Caco-2 (cell line): Measurements from ENCODE around the gene CCDC50. TPM values are rescaled to one million over a fixed set of nuclear protein-coding genes. Genes with fewer than 3 reads are reported as not detected.

ENCODE experiments used
- BruUV-seq: library from RNA; stranded (reverse); fragments of 400-500 nt; replicated peaks from 2 replicates; lab custom pipeline; 2021; lab: Mats Ljungman, UMichigan
- CTCF ChIA-PET: fragments of 300-600 bp; sonication (Branson Sonifier 250); formaldehyde crosslinking; loops from one replicate; lab custom pipeline; 2022; ENCODE audit warnings: antibody characterized with exemption; lab: Charles Lee
- POLR2A ChIA-PET: fragments of 300-600 bp; sonication (Branson Sonifier 250); formaldehyde crosslinking; loops from one replicate; lab custom pipeline; 2022; ENCODE audit warnings: antibody characterized with exemption; lab: Charles Lee
- DNase-seq, 2 experiments: peaks; one replicate each; pipeline versions ENCODE4 v3.0.0 to v3.0.0-alpha.2; 2020 to 2022
- H3K27me3 ChIP-seq: replicated peaks from 2 replicates; pipeline ENCODE4 v1.6.0; 2011; ENCODE audit warnings: low read length; ENCODE audit not compliant: control insufficient read depth, insufficient read depth
- H3K36me3 ChIP-seq: 2 replicates; pipeline ENCODE4 v1.5.1; 2011; ENCODE audit warnings: low read length; ENCODE audit not compliant: control insufficient read depth, insufficient read depth
- H3K4me1 ChIP-seq: fragments of 250-450 bp; sonication (Bioruptor Pico); 2 replicates; pipeline ENCODE4 v1.5.1; 2020; ENCODE audit warnings: mild to moderate bottlenecking
- H3K4me3 ChIP-seq: 2 replicates; pipeline ENCODE4 v1.5.1; 2011; ENCODE audit warnings: low read depth, mild to moderate bottlenecking, control low read depth, low read length
- H3K9me3 ChIP-seq: fragments of 250-450 bp; sonication (Bioruptor Pico); 2 replicates; pipeline ENCODE4 v1.5.1; 2020; ENCODE audit warnings: mild to moderate bottlenecking, moderate library complexity
- H3K27ac Mint-ChIP-seq: one replicate; pipeline ENCODE4 v1.8.0; 2022; ENCODE audit warnings: mixed read lengths; ENCODE audit not compliant: unreplicated experiment
- H3K27me3 Mint-ChIP-seq: one replicate; pipeline ENCODE4 v1.8.0; 2022; ENCODE audit warnings: mixed read lengths; ENCODE audit not compliant: insufficient read depth, unreplicated experiment
- H3K36me3 Mint-ChIP-seq: one replicate; pipeline ENCODE4 v1.8.0; 2022; ENCODE audit warnings: mild to moderate bottlenecking, mixed read lengths; ENCODE audit not compliant: insufficient read depth, unreplicated experiment
- H3K4me1 Mint-ChIP-seq: one replicate; pipeline ENCODE4 v1.8.0; 2022; ENCODE audit warnings: low read depth, mixed read lengths; ENCODE audit not compliant: unreplicated experiment
- H3K4me3 Mint-ChIP-seq: one replicate; pipeline ENCODE4 v1.8.0; 2022; ENCODE audit warnings: mild to moderate bottlenecking, moderate library complexity, mixed read lengths; ENCODE audit not compliant: unreplicated experiment
- H3K9me3 Mint-ChIP-seq: one replicate; pipeline ENCODE4 v1.8.0; 2022; ENCODE audit warnings: mixed read lengths; ENCODE audit not compliant: unreplicated experiment
- CTCF ChIP-seq, 2 experiments: fragments of 200-600 bp in 1 of 2; IDR thresholded peaks; 1 replicate in 1 of 2; 2 replicates in 1 of 2; pipeline versions ENCODE4 v1.5.1 to v1.8.0; 2011 to 2022; ENCODE audit warnings: antibody characterized with exemption in 1 of 2, control low read depth in 1 of 2, inconsistent platforms in 1 of 2, low read depth in 1 of 2, low read length in 1 of 2, mild to moderate bottlenecking in 1 of 2, moderate library complexity in 1 of 2; ENCODE audit not compliant: insufficient read depth in 1 of 2, severe bottlenecking in 1 of 2, unreplicated experiment in 1 of 2
- intact Hi-C: fragments of 100-400 bp; cut with micrococcal nuclease; formaldehyde crosslinking; loops from one replicate; pipeline ENCODE4 v1.10.0; 2022; ENCODE audit not compliant: unreplicated experiment
- total RNA-seq: library from RNA; stranded (reverse); gene quantifications from 2 replicates; pipeline ENCODE4 v1.2.3, GENCODE V29; 2022

The CCDC50 gene
- total RNA-seq, 1 experiment from 2014 or later, result 53.1 TPM

GRCh38 chr3:191355406-191355805 is 26.2 kb downstream of the CCDC50 start:
- TF ChIP-seq CTCF (IDR thresholded peaks at IDR 0.05; ENCODE audit: insufficient read depth in 1 of 2, low read depth in 1 of 2, low read length in 1 of 2, severe bottlenecking in 1 of 2, unreplicated experiment in 1 of 2), result no peak
- H3K36me3 ChIP-seq, result no peaks in the 10 kb centered on the region
- Mint-ChIP-seq H3K36me3 (peaks cover 17% of the 10 kb centered on the region), H3K4me3 (no peak overlapping the region), H3K27me3 (no peaks in the 10 kb centered on the region), H3K9me3 (no peaks in the 10 kb centered on the region), H3K4me1 (peaks cover 12% of the 10 kb centered on the region), H3K27ac (no peak overlapping the region)
- H3K4me3 ChIP-seq, result no peak overlapping the region
- CTCF ChIA-PET, result no interaction called here
- intact Hi-C loops, result loop anchor here (2.0 kb wide), 1 partner anchor 15 kb away; no protein-coding TSS in a partner anchor
- no peaks in the 10 kb centered on the region for H3K27me3 ChIP-seq
- no peaks in the 10 kb centered on the region for H3K9me3 ChIP-seq
- POLR2A ChIA-PET, result no interaction called here
- H3K4me1 ChIP-seq, result peaks cover 6% of the 10 kb centered on the region; the same call in 1 of the 2 replicates
- DNase-seq, result no peak
- BruUV-seq, result no TSS peak

GRCh38 chr3:191356631-191357439 is 27.6 kb downstream of the CCDC50 start:
- Histone ChIP-seq H3K9me3 (no peaks in the 10 kb centered on the region), H3K4me1 (peaks cover 15% of the 10 kb centered on the region; the same call in 1 of the 2 replicates), H3K36me3 (no peaks in the 10 kb centered on the region), H3K27me3 (no peaks in the 10 kb centered on the region), H3K4me3 (no peak overlapping the region)
- POLR2A ChIA-PET, result no interaction called here
- Mint-ChIP-seq H3K4me1 (peaks cover 16% of the 10 kb centered on the region), H3K36me3 (peaks cover 24% of the 10 kb centered on the region), H3K9me3 (no peaks in the 10 kb centered on the region), H3K27ac (no peak overlapping the region), H3K27me3 (no peaks in the 10 kb centered on the region), H3K4me3 (no peak overlapping the region)
- DNase-seq, result no peak
- no peak for TF ChIP-seq CTCF (IDR thresholded peaks at IDR 0.05; ENCODE audit: insufficient read depth in 1 of 2, low read depth in 1 of 2, low read length in 1 of 2, severe bottlenecking in 1 of 2, unreplicated experiment in 1 of 2)
- CTCF ChIA-PET, result no interaction called here
- intact Hi-C loops, result no loop called here
- BruUV-seq, result no TSS peak

- H3K27ac Mint-ChIP-seq, result no peak overlapping the region
- H3K4me1 Mint-ChIP-seq, result peaks cover 16% of the 10 kb centered on the region
- peaks cover 29% of the 10 kb centered on the region for H3K36me3 Mint-ChIP-seq
- POLR2A ChIA-PET, result no interaction called here
- no peaks in the 10 kb centered on the region for H3K9me3 Mint-ChIP-seq
- H3K36me3 ChIP-seq, result no peaks in the 10 kb centered on the region
- H3K4me3 Mint-ChIP-seq, result no peak overlapping the region
- TF ChIP-seq CTCF (IDR thresholded peaks at IDR 0.05; ENCODE audit: insufficient read depth in 1 of 2, low read depth in 1 of 2, low read length in 1 of 2, severe bottlenecking in 1 of 2, unreplicated experiment in 1 of 2), result no peak
- no peaks in the 10 kb centered on the region for H3K9me3 ChIP-seq
- intact Hi-C loops, result no loop called here
- peaks cover 15% of the 10 kb centered on the region; the same call in 1 of the 2 replicates for H3K4me1 ChIP-seq
- no peak for DNase-seq
- no TSS peak for BruUV-seq
- H3K27me3 Mint-ChIP-seq, result no peaks in the 10 kb centered on the region
- CTCF ChIA-PET, result no interaction called here
- H3K4me3 ChIP-seq, result no peak overlapping the region
- H3K27me3 ChIP-seq, result no peaks in the 10 kb centered on the region
These were observed 28.7 kb downstream of the CCDC50 start for GRCh38 chr3:191357909-191358308.
